ENCODE results near the gene PLCG1.

The PLCG1 gene

GRCh38 chr20:41145317-41145716 is 8.0 kb downstream of the PLCG1 start:
- no peak for DNase-seq

- DNase-seq, result no peak
Measured at GRCh38 chr20:41145821-41146620, 8.7 kb downstream of the PLCG1 start.

GRCh38 chr20:41147767-41148191 is 10.4 kb downstream of the PLCG1 start:
- DNase-seq, result no peak

GRCh38 chr20:41148942-41149341 is 11.6 kb downstream of the PLCG1 start:
- DNase-seq, result no peak

- no peak for DNase-seq
Measured at GRCh38 chr20:41150664-41151063, 13.3 kb downstream of the PLCG1 start.

- no peak for DNase-seq
Measured at GRCh38 chr20:41151134-41151869, 14.0 kb downstream of the PLCG1 start.

- no peak for DNase-seq
Measured at GRCh38 chr20:41152108-41152757, 14.9 kb downstream of the PLCG1 start.

- DNase-seq, result no peak
Measured at GRCh38 chr20:41154436-41155176, 17.3 kb downstream of the PLCG1 start.

- DNase-seq, result no peak
Measured at GRCh38 chr20:41155261-41155660, 17.9 kb downstream of the PLCG1 start.

GRCh38 chr20:41158082-41158625 is 20.8 kb downstream of the PLCG1 start:
- no peak for DNase-seq

GRCh38 chr20:41159547-41159946 is 22.2 kb downstream of the PLCG1 start:
- DNase-seq, result no peak

GRCh38 chr20:41160686-41161085 is 23.3 kb downstream of the PLCG1 start:
- DNase-seq, result no peak

GRCh38 chr20:41161886-41162285 is 24.5 kb downstream of the PLCG1 start:
- no peak for DNase-seq

GRCh38 chr20:41162396-41162795 is 25.1 kb downstream of the PLCG1 start:
- DNase-seq, result no peak

GRCh38 chr20:41163821-41164220 is 26.5 kb downstream of the PLCG1 start:
- DNase-seq, result no peak

- DNase-seq, result no peak
Measured at GRCh38 chr20:41165001-41165882, 27.9 kb downstream of the PLCG1 start.

- DNase-seq, result no peak
Measured at GRCh38 chr20:41166201-41167117, 29.1 kb downstream of the PLCG1 start.

- no peak for DNase-seq
Measured at GRCh38 chr20:41167118-41167470, 29.8 kb downstream of the PLCG1 start.

- DNase-seq, result no peak
Measured at GRCh38 chr20:41167481-41168253, 30.3 kb downstream of the PLCG1 start.
